HG03196 (cell line): ENCODE measurements around the gene INPP5A.
A peak's percentile ranks its signal among the peaks of the same experiment; 100 is the strongest.
"Not testable (repeated sequence)": the region's sequence is repeated elsewhere in the genome, so short reads cannot be mapped to it uniquely, and the experiment has no call there.

ENCODE experiments used
- ATAC-seq: cut with Tn5 transposase; IDR thresholded peaks from one replicate; pipeline ENCODE4 v1.9.1; 2021; ENCODE audit not compliant: unreplicated experiment

The INPP5A gene

DNA sequence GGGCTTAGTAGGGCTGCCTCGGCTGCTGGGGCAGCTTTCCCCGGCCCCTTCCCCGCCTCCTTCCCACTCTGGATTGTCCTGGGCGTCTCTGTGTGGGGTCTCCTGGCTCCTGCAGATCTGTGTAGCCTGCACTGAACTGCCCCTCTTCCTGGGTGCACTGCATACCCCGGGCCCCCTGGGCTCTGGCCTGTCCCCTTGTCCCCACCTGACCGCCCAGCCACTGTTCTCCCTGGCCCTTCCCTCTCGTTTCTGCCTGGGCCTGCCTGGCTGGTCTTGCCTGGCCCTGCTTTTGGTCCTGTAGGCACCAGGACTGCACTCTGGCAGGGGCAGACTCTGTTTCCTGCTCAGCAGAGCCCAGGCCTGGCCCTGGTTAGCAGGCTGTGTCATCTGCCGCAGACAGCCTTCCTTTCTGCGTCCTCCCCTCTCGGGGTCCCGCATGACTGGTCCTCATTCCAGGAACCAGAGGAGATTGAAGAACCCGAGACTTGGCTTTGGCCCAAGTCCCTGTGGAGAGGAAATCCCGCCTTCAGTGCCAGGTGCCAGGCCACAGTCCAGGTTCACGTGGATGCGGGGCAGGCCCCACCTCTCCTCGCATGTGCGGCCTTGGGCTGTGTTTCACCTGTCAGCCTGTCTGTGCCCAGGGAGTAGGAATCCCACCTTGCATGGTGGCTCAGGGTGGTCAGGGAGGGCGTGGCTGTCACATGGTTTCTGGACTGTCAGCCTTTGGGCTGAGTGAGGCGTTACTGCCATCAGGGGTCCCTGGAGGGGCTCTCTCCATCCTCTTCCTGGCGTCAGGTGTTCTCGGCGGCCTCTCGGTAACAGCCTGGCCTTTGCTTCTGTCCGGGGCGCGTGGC, 9.2 kb downstream of the INPP5A start:
- no peak for ATAC-seq

GRCh38 chr10:132547421-132547861, 9.9 kb downstream of the INPP5A start:
- no peak for ATAC-seq

- no peak for ATAC-seq
Measured at GRCh38 chr10:132548106-132548823, 10.7 kb downstream of the INPP5A start.

DNA sequence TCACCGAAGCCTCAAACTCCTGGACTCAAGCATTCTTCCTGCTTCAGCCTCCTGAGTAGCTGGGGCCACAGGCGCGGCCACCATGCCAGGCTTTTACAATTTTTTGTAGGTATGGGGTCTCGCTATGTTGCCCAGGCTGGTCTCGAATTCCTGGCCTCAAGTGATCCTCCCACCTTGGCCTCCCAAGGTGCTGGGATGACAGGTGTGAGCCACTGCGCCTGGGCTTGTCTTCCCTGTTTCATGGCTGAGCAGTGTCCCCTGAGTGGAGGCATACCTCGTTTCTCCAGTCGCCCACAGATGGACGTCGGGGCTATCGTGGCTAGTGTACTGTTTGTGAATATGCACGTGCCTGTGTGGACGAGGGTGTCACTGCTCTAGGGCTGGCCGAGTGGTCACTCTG, 11.3 kb downstream of the INPP5A start:
- ATAC-seq = no peak

DNA sequence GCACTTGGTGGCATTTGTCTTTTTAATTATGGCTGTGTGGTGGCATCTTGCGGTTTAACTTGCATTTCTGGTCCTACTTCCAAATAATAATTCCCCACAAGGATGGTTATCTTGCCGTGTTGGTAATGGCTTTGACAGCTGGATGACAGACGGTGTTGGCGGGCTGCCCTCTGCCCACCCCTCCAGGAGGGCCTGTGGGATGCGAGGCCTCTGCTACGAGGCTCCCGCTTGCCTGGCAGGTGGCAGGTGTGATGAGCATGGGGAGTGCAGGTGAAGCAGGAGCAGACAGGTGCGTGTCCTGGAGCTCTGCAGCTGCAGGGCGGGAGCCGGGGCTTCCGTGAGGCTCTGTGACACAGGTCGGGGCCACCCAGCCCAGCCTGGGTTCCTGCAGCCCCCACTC, 11.8 kb downstream of the INPP5A start:
- ATAC-seq = no peak

DNA sequence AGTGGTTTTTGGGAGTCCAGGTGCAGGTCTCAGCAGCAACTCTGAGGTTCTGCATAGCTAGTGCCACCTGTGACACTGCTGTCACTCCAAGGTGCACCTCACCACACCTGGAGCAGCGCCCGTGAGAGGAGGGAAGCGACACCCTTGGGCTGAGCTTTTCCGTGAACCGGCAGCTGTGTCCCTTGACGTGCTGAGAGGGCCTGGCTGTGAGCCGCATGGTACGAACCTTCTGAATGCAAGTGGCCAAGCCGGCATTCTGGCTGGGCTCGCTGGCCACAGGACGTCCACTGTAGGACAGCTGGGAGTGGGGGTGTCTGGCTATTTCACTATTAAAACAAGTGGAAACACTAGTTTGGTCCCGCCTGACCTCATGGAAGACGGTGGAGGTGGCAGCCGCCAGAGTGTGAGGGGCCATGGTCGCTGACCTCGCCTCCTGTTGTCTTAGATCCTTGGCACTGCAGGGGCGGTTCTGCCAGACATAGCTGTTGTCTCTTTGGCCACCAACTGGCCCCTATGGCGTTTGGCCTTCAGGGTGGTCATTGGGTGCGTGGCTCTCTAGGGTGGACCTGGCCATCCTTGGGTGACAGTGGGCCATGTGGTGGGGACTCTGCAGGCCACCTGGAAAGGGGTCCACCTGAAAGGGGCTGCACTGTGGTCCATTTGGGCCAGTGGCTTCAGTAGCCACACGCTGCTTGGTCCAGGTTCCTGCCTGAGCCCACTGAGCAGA, 12.9 kb downstream of the INPP5A start:
- no peak for ATAC-seq

DNA sequence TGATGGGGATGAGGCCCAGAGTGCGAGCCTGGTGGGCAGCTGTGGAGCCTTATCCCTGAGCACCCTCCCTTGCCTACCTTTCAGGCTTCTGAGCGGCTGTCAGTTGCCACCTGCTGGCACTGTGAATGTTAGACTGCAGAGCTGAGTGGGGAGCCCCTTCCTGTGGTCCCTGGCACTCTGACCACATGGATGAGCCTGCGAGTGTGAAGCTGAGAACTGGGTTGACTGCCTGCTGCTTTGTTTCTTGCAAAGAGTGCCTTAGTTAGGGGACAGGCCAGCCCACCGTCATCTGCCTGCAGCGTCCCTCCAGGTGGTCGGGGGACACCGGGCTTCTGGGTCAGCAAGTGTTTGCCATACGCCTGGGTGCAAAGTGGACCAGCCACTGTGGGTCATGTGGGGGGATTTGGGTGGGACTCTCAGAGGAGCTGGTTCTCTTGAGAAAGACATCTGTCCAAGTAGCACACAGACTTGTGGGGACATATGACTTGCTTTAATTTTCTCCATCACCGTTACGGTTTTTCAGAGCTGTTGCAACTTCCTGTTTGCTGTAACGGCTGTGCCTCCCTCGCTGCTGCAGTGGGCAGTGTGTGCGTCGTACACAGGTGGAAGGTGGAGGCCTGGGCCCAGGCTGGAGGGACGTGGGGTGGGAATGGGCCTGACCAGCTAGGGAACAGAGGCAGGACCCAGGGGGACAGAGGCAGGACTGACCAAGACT, 13.7 kb downstream of the INPP5A start:
- ATAC-seq = peak; percentile 47

- ATAC-seq = peak; percentile 6
Measured at GRCh38 chr10:132551808-132552130, 14.2 kb downstream of the INPP5A start.

GRCh38 chr10:132552635-132553034, 15.0 kb downstream of the INPP5A start:
- ATAC-seq = not testable (repeated sequence)

DNA sequence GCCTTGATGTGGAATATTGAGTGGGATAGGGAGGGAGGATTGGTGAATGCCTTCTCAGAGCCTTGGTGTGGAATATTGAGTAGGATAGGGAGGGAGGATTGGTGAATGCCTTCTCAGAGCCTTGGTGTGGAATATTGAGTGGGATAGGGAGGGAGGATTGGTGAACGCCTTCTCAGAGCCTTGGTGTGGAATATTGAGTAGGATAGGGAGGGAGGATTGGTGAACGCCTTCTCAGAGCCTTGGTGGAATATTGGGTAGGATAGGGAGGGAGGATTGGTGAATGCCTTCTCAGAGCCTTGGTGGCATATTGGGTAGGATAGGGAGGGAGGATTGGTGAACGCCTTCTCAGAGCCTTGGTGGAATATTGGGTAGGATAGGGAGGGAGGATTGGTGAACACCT, 16.0 kb downstream of the INPP5A start:
- ATAC-seq = not testable (repeated sequence)

DNA sequence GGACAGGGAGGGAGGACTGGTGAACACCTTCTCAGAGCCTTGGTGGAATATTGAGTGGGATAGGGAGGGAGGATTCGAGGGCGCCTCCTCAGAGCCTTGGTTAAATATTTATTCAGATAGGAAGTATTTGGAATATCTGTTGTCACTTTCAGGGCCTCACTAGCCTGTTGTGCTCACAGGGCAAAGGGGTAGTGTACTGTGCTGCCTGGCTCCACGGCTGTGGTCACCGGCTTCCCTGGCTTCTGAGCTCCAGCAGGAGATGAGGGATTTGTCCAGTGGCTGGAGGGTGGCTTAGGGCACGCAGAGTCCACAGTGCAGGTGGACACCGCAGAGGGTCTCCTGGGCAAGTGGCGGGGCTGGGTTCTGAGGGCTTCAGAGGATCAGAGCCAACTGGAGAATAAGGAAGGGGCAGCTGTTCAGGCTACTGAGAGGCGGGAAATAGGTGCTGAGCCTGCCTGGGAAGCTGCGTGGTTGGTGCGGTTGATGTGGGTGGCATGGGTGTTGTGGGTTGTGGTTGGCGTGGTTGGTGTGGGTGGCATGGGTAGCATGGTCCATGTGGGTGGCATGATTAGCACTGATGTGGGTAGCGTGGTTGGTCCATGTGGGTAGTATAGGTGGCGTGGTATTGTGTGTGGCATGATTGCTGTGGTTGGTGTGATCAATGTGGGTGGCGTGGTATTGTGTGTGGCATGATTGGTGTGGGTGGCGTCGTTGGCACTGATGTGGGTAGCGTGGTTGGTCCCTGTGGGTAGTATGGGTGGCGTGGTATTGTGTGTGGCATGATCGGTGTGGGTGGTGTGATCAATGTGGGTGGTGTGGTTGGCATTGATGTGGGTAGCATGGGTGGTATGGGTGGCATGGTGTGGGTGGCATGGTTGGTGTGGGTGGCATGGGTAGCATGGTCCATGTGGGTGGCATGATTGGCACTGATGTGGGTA, 16.7 kb downstream of the INPP5A start:
- no peak for ATAC-seq

GRCh38 chr10:132554991-132555647, 17.5 kb downstream of the INPP5A start:
- ATAC-seq = no peak

GRCh38 chr10:132555648-132556575, 18.3 kb downstream of the INPP5A start:
- no peak for ATAC-seq

DNA sequence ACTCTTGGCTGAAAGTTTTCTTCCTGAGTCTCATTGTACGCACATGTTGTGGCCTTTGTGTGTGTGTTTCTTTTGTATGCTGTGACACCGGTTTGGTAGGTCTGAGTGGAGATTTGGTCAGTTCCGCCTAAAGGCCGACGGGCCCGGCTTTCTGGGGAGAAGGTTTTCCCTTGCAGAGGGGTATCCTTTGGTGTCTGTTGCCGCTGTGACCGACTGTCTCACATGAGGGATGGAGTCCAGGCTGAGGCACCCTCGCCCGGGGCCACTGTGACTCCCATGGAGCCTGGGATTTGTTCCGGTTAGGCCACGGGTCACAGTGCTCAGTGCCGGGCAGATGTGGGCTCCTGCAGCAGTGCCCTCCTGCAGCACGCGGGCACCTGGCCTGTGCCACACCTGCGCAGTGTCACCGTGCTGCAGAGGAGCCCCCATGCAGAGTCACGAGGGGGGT, 19.4 kb downstream of the INPP5A start:
- ATAC-seq = no peak

DNA sequence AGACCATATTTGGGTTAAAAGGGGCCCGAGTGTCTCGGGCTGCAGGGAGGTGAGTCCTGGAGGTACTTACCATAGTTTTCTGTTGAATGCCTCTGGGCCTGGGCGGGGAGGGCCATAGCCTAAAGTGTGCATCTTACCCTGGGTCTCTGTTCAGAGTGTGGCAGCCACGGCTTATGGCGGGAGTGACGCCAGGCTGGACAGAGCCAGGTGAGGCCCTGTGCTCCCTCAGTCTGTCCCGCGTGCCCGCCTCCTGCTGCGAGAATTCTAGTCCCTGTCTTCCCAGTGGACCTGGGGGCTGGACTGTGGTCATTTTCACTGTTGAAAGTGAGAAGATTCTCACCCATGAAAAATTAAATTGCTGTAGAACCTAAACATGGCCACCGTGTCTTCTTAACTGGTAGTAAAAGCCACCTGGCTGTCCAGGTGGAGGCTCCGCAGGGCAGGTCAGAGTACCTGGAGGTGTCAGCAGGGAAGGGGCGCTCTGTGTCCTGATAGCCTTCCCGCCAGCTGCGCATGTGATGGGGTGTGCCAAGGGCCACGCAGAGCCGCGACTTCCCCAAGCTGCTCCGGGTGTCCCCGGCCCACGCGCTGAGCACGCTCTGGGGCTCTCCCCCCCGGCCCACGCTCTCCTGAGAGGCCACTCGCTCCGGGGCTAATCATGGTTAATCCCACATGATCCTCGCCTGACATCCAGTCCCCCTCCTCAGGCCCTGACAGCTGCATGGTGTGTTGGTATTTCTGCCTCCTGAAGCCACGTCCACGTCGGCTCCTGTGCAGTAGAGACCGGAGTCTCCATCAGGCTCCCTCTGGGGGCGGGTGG, 20.3 kb downstream of the INPP5A start:
- no peak for ATAC-seq

DNA sequence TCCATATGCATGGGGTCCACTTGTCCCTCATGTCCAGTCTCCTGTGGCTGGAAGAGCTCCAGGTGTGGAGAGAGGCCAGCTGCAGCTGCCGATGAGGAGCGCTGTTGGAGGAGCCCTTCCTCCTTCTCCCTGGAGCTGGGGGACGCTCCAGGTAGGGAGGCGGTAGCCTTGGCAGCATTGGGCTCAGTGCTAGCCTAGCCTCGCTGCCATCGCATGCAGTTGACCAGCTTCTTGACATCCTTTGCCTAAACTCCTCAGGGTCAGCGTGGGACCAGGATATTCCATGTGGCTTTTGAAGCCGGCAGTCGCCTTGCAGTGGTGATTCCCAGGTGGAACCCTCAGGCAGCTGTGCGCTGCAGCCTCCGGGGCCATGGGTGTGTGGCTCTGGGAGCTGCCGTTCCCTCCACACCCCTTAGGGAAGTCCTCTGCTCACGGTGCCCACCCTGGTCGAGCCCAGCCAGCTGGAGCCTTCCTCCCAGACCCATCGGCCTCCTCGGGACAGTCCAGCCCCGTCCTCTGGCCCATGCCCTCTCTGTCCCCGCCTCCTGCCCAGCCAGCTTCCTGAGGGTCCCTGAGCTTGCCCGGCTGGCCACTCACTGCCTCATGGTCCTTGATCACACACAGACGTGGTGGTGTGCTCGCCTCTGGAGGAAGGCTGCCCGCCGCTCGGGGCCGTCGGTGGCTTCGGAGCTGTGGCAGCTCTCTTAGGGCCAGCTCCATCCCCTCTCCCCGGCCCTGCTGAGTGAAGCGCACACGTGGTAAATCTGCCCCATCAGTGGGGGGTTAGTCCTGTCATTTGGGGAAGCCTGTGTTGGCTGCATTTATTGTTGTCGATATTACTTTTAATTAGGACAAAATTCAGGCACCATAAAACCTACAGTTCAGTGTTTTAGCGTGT, 21.2 kb downstream of the INPP5A start:
- no peak for ATAC-seq
